IPS DF 19.7 (cell line): ENCODE data around the gene SORCS3.

Experiments
- DNase-seq: peaks from one replicate; pipeline ENCODE4 v3.0.0-alpha.2; 2013; ENCODE audit warnings: low read depth, low spot score

The SORCS3 gene

GRCh38 chr10:105010411-105011121 is 369.5 kb downstream of the SORCS3 start:
- no peak for DNase-seq

DNA sequence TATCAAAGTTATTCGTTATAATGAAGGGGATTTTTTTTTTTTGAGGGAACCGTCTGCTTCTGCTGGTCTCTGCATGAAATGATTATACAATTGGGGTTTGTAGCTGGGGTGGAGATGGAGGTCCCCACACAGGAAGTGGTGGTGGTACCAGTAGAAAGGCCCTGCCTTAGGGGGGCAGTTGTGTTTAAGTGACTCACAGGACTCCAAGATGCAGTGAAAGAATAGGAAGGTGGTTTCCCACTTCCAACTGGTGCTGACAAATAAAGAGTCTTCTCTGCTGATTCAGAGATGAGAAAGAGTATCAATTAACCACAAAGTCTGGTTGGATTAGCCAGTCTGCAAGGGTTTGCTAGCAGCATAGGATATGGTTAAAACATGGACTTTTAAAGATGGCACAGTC is 376.0 kb downstream of the SORCS3 start:
- DNase-seq, result no peak

GRCh38 chr10:105017691-105018090 is 376.6 kb downstream of the SORCS3 start:
- DNase-seq, result no peak

DNA sequence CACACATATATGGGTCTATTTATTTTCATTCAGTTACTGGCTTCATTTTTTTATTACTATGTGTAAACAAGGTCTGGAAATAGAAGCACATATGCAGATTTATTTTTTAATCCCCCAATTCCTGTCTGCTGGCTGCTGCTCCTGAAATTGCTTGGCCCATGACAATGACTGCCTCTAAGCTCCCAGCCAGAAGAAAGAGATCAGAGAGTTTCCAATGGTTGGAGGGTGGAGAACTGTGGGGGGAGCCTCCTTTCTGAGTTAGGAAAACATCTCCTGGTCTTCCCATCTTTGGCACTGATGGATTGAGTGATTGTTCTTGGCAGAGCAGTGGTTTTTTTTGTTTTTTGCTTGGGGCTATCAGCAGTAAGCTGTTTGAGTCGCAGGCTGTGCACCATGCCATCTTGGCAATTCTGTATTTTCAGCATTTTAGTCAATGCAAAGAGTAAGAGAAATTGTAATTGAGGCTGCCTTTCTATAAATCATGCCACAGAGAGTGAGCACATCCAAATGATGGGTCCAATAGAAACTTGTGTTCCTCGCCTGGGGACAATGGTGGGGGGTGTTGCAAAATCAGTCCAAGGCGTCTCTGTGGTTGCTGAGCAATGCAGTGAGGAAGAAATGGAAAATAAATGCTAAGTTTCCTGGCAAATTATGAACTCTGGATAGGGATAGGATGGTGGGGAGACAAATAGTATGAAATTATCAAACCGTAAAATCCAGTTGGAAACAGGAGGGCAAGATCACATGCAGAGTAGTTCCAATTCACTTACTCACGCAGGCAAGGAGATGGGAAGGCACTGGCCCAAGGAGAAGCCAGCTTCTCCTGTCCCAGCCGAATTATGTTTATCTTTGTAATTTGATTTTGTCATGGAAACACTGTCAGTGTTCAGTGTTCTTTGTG is 382.4 kb downstream of the SORCS3 start:
- no peak for DNase-seq

DNA sequence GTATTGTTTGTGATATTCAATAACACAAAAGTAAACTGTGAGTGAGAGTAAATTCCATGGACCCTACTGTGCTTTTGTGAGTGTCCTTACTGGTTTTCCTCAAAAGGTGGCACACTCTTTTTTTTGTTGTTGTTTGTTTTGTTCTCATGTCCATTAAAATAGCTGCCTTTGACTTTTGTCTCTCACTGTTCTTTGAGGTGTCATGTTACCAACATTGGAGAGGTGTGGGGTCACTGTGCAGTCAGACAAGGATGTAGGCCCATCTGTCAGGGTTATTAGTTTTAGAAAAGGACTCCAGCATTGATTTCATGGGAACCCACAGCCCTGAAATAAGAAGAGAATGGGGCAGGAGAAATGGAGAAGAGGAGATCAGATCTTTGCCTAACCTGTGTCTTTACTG is 383.1 kb downstream of the SORCS3 start:
- DNase-seq, result no peak

GRCh38 chr10:105025092-105025491 is 384.0 kb downstream of the SORCS3 start:
- DNase-seq, result peak; percentile 3

- DNase-seq, result no peak
These were observed 385.5 kb downstream of the SORCS3 start for GRCh38 chr10:105026566-105026965.

DNA sequence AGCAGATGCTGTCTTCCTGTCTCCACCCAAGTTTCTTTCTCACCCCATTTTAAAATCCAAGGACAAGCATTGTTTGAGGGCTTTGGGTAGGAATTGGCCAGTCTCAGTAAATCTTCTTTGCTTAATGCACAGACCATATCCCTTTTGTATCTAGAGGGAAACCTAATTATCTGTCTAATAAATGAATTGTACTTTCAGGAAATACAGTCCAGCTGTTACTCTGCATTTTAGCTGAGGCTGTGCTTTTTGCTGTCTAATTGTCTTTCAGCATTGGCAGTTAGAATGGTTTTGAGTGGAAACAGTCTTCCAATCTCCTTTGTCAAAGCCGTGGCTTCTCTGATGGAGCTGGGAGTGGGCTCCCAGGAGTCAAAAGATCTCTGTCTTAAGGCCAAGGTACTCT is 388.2 kb downstream of the SORCS3 start:
- no peak for DNase-seq

GRCh38 chr10:105037022-105037421 is 395.9 kb downstream of the SORCS3 start:
- DNase-seq, result no peak

- DNase-seq, result no peak
These were observed 400.9 kb downstream of the SORCS3 start for GRCh38 chr10:105041956-105042355.

- DNase-seq, result no peak
These were observed 401.9 kb downstream of the SORCS3 start for GRCh38 chr10:105042906-105043552.

GRCh38 chr10:105044902-105045301 is 403.8 kb downstream of the SORCS3 start:
- DNase-seq, result no peak

DNA sequence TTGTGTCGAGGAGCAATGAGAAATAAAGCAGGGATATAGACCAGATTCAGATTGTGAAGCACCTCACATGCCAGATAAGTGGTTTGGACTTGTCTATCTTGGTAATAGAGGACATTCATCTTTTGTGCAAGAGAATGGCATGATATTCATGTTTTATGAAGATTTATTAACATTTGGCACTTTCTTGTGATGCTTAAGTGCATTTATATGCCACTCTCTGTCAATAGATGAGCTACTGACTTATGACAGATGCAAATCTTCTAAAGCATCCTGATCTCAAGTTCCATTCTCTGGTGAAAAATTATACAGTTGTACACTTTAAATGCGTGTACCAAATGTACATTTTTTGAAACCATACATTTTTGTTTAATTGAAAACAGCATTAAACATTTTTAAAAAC is 415.3 kb downstream of the SORCS3 start:
- no peak for DNase-seq

GRCh38 chr10:105062951-105063350 is 421.9 kb downstream of the SORCS3 start:
- DNase-seq, result no peak

DNA sequence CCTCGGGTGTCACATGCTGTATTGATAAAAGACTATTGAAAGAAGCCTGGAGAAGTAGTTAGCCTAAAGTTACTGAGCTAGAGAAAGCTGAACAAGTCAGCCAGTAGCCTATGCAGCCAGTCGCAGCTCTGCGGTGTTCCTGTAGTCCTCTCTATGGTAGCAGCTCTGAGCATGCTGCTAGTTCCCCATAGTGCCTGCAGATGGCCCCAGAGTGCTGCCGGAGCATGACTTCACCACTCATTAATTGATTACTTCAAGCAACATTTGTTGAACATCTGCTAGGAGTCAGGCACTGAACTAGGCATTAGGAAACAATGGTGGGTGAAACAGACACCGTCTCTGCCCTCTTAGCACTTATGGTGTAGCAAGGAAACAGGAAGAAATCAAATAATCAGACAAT is 422.7 kb downstream of the SORCS3 start:
- DNase-seq, result peak; percentile 40

GRCh38 chr10:105068497-105068896 is 427.4 kb downstream of the SORCS3 start:
- no peak for DNase-seq

DNA sequence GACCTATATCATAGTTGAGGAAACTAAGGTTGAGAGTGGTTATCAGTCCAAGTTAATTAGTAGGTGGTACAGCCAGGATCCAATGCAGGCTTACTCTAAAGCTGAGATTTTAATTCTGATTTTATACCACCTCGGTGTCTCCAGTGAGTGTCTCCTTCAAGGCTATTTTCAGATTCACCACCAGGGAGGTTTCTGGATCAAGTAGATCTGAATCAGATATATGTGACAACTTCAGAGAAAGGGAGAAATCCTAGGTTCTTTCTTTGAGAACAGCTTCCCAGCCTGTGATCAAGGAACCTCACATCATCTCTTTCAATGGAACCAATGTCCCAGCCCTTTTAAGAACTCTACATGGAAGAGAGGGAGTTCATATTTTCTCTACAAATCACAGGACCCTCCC is 429.2 kb downstream of the SORCS3 start:
- DNase-seq, result no peak

- DNase-seq, result no peak
These were observed 429.9 kb downstream of the SORCS3 start for GRCh38 chr10:105070952-105071351.

DNA sequence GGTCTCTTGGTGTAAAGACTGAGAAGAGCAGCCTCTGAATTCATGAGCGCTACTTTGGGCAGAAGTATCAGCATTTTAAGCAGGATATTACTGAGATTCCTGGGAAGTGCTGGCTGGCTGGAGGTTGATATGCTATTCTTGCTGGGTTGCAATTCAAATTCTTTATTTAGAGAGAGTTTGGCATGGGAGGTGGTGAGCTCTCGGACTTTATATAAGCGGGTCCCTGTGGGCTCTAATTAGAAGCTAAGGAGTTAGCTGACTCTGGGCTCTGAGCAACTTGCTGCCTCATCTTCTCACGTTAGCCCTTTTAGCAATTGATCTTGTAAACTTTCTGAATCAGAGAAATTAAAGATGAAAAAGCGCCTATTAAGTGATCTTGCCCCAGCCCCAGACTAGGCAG is 430.9 kb downstream of the SORCS3 start:
- DNase-seq, result no peak

DNA sequence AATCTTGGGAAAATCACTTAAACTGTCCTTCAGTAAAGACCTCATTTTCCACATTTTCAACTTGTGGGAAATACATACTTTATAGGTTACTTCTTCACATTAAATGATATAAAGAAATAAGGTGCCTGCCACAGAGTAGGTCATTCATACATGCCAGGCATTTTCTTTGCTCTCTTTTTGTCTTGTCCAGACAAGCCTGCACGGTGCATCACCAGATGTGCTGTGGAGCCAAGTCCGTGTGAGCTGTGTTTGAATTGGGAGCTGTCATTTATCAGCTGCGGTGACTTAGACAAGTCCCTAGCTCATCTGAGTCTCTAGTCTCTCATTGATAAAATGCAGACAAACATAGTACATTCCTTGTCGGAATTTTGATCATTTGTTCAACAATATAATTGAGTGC is 432.9 kb downstream of the SORCS3 start:
- no peak for DNase-seq

GRCh38 chr10:105075031-105075430 is 433.9 kb downstream of the SORCS3 start:
- DNase-seq, result no peak

- DNase-seq, result no peak
These were observed 444.9 kb downstream of the SORCS3 start for GRCh38 chr10:105085980-105086379.
